ENCODE measurements around the gene PTPRN2. TPM values are rescaled to one million over a fixed set of nuclear protein-coding genes. Genes with fewer than 3 reads are reported as not detected.
"Not testable (repeated sequence)": the region's sequence is repeated elsewhere in the genome, so short reads cannot be mapped to it uniquely, and the experiment has no call there.

PTPRN2 gene
- total RNA-seq, 1 experiment from 2014 or later: not detected

DNA sequence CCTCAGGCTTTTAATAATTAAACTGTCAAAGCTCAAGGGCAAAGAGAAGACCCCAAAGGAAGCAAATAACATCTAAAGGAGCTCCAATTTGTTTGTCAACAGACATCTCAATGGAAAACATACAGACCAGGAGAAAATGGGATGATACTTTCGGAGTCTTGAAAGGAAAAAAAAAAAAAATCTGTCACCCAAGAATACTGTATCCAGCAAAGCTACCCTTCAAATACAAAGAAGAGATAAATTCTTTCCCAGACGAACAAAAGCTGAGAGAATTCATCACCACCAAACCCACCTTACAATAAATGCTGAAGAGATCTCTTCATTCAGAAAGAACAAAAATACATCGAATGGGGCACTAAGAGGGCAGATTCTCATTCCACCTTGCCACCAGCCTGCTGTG, 232.8 kb downstream of the PTPRN2 start:
- H4K20me1 ChIP-seq (ENCODE audit: insufficient read depth): 0 out of 2 replicates have a peak, but pooled peaks cover 3% of the 10 kb centered on the region
- H3K27me3 ChIP-seq (ENCODE audit: insufficient read depth, low read depth): peaks cover 85% of the 10 kb centered on the region
- H3K4me1 ChIP-seq (replicated peaks; ENCODE audit: insufficient read depth): no peaks in the 10 kb centered on the region
- BruUV-seq (replicated peaks): no TSS peak
- CTCF ChIA-PET: no interaction called here
- no peaks in the 10 kb centered on the region for H3K9me2 ChIP-seq (ENCODE audit: insufficient read depth)
- intact Hi-C loops (cut with micrococcal nuclease; ENCODE audit: unreplicated experiment): loop anchor here (5.0 kb wide), 1 partner anchor 1383 kb away; no protein-coding TSS in a partner anchor
- TF ChIP-seq EZH2 (IDR thresholded peaks at IDR 0.05; ENCODE audit: low read depth): no peak
- TF ChIP-seq, protein P1, sequence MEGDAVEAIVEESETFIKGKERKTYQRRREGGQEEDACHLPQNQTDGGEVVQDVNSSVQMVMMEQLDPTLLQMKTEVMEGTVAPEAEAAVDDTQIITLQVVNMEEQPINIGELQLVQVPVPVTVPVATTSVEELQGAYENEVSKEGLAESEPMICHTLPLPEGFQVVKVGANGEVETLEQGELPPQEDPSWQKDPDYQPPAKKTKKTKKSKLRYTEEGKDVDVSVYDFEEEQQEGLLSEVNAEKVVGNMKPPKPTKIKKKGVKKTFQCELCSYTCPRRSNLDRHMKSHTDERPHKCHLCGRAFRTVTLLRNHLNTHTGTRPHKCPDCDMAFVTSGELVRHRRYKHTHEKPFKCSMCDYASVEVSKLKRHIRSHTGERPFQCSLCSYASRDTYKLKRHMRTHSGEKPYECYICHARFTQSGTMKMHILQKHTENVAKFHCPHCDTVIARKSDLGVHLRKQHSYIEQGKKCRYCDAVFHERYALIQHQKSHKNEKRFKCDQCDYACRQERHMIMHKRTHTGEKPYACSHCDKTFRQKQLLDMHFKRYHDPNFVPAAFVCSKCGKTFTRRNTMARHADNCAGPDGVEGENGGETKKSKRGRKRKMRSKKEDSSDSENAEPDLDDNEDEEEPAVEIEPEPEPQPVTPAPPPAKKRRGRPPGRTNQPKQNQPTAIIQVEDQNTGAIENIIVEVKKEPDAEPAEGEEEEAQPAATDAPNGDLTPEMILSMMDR (conservative IDR thresholded peaks at IDR 0.05): no peak
- no peak overlapping the region for H3K4me2 ChIP-seq
- no peak for DNase-seq
- no peaks in the 10 kb centered on the region for H3K36me3 ChIP-seq (ENCODE audit: low read depth)
- no peaks in the 10 kb centered on the region for H3K9me3 ChIP-seq (ENCODE audit: insufficient read depth, low read depth)
- no peak overlapping the region for H3K27ac ChIP-seq
- H3K79me2 ChIP-seq (ENCODE audit: low read depth): no peaks in the 10 kb centered on the region
- POLR2A ChIA-PET (ENCODE audit: unreplicated experiment): no interaction called here
- no peaks in the 10 kb centered on the region for H3F3A ChIP-seq (ENCODE audit: insufficient read depth, low read depth)
- no peak overlapping the region for H3K4me3 ChIP-seq
- H2AFZ ChIP-seq: no peak overlapping the region

DNA sequence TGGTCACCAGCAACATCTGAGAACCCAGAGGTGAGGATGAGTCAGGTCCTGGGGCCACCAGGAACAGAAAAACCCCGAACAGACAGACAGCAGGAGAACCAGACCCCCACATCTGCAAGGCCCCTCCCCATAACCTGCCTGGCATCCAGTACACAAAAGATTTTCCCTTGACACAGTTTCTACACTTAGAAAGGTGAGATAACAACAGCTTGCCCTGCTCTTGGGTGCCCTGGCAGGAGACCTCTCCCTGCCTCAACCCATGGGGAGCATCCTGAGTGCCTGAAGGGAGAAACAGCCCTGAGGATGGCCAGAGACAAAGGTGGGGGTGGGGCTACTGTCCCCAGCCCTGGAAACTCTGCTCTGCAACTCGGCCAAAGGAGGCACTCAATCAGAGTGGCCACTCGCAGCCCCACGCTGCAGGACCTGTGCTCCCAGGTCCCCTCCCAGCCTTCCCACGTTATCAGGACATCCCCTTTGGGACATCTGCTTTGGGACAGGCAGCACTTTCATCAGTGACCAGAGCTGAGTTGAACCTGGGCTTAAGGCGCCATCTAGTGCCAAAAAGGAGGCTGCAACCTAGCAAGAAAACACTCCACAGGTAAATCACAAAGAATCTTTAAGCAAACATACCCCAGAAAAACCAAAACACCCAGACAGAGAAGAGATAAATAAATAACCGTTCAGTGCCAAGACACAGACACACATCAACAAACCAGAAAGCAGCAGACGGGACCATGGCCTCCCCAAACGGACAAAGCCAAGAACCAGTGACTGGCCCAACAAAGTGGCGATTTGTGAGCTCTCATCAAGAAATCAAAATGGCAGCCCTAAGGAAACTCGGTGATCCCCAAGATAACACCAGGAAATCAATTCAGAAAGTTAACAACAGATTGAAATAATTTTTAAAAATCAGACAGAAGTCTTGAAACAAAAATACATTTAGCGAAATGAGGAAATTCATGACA, 233.7 kb downstream of the PTPRN2 start:
- no peaks in the 10 kb centered on the region for H3K36me3 ChIP-seq (ENCODE audit: low read depth)
- H3K4me1 ChIP-seq (replicated peaks; ENCODE audit: insufficient read depth): no peaks in the 10 kb centered on the region
- no peak overlapping the region for H3K4me3 ChIP-seq
- no peak overlapping the region for H3K27ac ChIP-seq
- TF ChIP-seq EZH2 (IDR thresholded peaks at IDR 0.05; ENCODE audit: low read depth): no peak
- TF ChIP-seq, protein P1 (conservative IDR thresholded peaks at IDR 0.05): peak; percentile 88
- no peak overlapping the region for H2AFZ ChIP-seq
- H3K27me3 ChIP-seq (ENCODE audit: insufficient read depth, low read depth): peaks cover 81% of the 10 kb centered on the region
- peak; percentile 29 to 55 for DNase-seq
- intact Hi-C loops (cut with micrococcal nuclease; ENCODE audit: unreplicated experiment): loop anchor here (5.0 kb wide), 1 partner anchor 1382 kb away; no protein-coding TSS in a partner anchor
- POLR2A ChIA-PET (ENCODE audit: unreplicated experiment): no interaction called here
- H4K20me1 ChIP-seq (ENCODE audit: insufficient read depth): 0 out of 2 replicates have a peak, but pooled peaks cover 3% of the 10 kb centered on the region
- no peaks in the 10 kb centered on the region for H3K9me2 ChIP-seq (ENCODE audit: insufficient read depth)
- no peaks in the 10 kb centered on the region for H3K79me2 ChIP-seq (ENCODE audit: low read depth)
- no peaks in the 10 kb centered on the region for H3K9me3 ChIP-seq (ENCODE audit: insufficient read depth, low read depth)
- CTCF ChIA-PET: no interaction called here
- no TSS peak for BruUV-seq (replicated peaks)
- H3F3A ChIP-seq (ENCODE audit: insufficient read depth, low read depth): no peaks in the 10 kb centered on the region
- H3K4me2 ChIP-seq: no peak overlapping the region

DNA sequence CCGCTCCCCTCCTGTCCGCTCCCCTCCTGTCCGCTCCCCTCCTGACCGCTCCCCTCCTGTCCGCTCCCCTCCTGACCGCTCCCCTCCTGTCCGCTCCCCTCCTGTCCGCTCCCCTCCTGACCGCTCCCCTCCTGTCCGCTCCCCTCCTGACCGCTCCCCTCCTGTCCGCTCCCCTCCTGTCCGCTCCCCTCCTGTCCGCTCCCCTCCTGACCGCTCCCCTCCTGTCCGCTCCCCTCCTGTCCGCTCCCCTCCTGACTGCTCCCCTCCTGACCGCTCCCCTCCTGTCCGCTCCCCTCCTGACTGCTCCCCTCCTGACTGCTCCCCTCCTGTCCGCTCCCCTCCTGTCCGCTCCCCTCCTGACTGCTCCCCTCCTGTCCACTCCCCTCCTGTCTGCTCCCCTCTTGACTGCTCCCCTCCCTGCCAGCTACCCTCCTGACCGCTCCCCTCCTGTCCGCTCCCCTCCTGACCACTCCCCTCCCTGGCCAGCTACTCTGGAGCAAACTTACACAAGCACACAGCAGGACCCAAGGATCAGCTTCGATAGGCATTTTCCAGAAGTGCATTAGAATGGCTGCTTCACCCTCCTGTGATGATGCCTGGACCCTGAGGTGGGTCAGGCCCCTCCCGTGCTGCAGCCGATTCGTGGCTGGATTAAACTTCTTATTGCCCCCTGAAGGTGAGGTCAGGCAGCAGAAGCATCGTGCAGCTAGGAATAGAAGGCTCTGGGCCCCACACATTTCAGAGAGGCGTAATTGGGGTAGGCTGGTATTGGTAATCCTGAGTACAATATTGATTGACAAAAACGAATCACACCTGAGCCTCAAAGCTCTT, 235.5 kb downstream of the PTPRN2 start:
- H3K79me2 ChIP-seq (ENCODE audit: low read depth); H2AFZ ChIP-seq; H3K4me2 ChIP-seq; H3K9me2 ChIP-seq (ENCODE audit: insufficient read depth); CTCF ChIA-PET; BruUV-seq (replicated peaks); H3F3A ChIP-seq (ENCODE audit: insufficient read depth, low read depth); H3K27ac ChIP-seq; DNase-seq; H3K9me3 ChIP-seq (ENCODE audit: insufficient read depth, low read depth); POLR2A ChIA-PET (ENCODE audit: unreplicated experiment); H4K20me1 ChIP-seq (ENCODE audit: insufficient read depth); H3K36me3 ChIP-seq (ENCODE audit: low read depth); H3K4me1 ChIP-seq (replicated peaks; ENCODE audit: insufficient read depth); H3K4me3 ChIP-seq: not testable (repeated sequence)
- intact Hi-C loops (cut with micrococcal nuclease; ENCODE audit: unreplicated experiment): loop anchor here (5.0 kb wide), 1 partner anchor 1380 kb away; no protein-coding TSS in a partner anchor
- peaks cover 63% of the 10 kb centered on the region for H3K27me3 ChIP-seq (ENCODE audit: insufficient read depth, low read depth)

Data from PC-9 (cell line).